Mammary microvascular endothelial cell (primary cell): ENCODE results near the gene VWC2. TPM values are rescaled to one million over a fixed set of nuclear protein-coding genes. Genes with fewer than 3 reads are reported as not detected.

ENCODE experiments used
- total RNA-seq: library from RNA; depleted of rRNA; stranded (reverse); fragments of >200 nt; gene quantifications from 2 replicates; pipeline ENCODE4 v1.2.3, GENCODE V29; 2015

The VWC2 gene
- not detected in 2 replicates for total RNA-seq

GRCh38 chr7:49773218-49773935 is at the start of gene VWC2:
Gene VWC2, plus strand, starts transcription at chr7:49773638. Its CDS starts 1,798 bp downstream, at chr7:49775436.

